Stimulated activated CD8-positive, alpha-beta memory T cell treated with anti-CD3 and anti-CD28 coated beads, Interleukin-15, amount 100 ng/mL, for 48 hours (primary cell): ENCODE measurements around the gene ONECUT3.

Experiments
- DNase-seq, 2 donors: peaks; one replicate each; pipeline ENCODE4 v3.0.0-alpha.2; 2020; ENCODE audit warnings: low read depth in 2 of 2

ONECUT3 gene

DNA sequence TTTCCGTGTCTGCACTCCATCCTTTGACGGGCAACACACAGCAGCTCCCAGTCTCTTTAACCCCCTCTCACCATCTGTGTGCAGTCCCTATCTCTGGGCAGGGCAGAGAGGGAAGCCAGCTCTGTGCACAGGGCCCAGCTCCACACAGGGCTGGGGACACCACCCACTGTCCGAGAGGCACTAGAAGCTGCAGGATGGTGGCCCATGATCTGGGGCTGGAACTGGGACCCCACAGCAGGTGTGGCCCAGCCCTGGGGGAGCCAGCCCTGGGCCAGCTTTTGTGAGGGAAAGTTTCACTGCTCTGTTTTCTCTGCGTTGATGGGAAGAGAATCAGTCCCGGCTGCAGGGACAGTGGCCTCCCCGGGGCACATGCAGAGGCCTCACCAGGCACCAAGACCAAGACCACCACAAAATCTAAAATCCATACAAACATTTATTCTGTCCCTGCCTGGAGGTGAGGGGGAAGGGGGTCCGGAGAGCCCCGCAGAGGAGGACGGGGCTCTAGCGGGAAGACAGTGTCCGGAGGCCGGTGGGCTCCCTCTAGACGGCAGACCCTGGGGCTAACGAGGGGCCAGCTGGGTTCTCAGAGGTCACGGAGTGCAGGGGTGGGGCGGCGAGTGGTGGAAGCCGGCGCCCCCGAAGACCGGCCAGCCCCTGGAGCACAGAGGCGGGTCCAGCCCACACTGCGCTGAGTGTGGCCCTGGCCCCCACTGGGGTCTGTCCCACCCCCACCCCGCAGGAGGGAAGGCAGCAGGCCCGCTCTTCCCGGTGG lies 61.7 kb downstream of the ONECUT3 start:
- DNase-seq: no peak

DNA sequence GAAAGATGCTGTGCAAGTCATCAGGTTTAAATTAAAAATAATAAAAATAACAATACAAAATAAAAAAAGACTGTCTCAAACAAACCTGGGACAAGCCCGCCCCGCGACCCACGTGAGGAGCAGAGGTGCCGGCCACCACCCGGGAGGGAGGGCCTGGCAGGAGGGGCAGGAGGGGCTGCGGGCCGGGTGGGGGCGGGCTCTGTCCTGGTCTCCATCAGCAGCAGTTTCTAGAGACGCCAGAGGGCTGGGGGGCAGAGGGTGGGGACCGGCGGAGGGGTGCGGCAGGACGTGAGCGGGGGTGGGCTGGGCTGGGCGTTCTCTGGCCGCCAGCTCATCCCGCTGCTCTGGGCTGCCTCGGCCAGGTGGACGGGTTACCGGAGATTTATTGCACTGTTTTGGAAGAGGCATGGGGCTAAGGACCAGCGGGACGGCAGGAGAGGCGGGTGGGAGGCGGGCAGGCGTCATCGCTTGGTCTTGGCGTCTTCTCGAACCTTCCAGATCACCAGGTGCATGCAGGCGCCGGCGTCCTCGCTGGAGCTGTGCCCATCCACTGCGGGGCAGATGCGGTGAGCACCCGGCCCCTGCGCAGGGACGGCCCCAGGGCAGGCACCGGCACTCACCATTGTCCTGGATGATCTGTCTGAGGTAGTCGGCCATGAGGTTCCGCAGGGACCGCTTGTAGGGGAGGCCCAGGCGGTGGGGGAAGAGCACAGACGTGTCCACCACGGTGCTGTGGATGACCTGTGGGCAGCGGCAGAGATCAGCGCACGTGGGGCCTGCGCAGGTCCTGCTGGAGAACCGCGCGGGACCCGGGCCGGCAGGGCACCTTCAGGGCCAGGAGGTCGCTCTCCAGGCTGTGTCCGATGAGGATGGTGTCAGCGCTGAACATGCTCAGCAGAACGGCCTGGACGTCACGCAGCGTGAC lies 62.6 kb downstream of the ONECUT3 start:
- DNase-seq: no peak

DNA sequence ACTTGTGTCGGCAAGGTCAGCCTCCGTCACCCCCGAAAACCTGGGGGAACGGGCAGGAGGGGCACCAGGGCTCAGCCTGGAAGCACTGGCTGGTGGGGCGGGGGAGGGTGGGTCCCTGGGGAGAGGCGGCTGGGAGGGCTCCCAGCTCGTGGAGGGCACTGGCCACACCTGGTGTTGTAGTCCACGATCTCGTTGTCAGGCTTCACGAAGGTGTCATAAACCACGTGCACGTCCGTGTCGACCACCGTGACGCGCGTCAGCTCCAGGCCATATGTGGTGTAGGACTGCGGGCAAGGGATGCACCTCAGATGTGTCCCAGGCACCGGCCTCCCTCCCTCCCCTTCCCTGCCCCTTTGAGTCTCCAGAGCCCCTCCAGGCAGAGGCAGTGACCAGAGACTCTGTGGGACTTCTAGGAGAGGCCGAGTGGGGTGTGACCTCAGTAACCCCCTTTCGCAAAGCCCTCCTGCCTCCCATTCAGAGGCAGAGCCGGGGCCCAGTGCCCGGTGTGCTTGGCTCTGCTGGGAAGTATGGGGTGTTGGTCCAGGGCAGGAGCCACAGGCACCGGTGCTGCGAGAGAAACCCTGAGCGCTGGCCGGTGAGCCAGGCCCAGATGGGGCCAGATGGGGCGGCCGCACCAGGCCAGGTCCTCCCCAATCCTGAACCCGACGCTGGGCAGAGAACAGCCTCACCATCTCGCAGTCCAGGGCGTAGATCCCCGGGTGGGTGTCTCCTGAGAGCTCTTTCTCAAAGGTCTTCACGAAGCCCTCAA lies 63.4 kb downstream of the ONECUT3 start:
- DNase-seq: no peak

- DNase-seq: no peak
These were observed 64.4 kb downstream of the ONECUT3 start for GRCh38 chr19:1817553-1818179.

DNA sequence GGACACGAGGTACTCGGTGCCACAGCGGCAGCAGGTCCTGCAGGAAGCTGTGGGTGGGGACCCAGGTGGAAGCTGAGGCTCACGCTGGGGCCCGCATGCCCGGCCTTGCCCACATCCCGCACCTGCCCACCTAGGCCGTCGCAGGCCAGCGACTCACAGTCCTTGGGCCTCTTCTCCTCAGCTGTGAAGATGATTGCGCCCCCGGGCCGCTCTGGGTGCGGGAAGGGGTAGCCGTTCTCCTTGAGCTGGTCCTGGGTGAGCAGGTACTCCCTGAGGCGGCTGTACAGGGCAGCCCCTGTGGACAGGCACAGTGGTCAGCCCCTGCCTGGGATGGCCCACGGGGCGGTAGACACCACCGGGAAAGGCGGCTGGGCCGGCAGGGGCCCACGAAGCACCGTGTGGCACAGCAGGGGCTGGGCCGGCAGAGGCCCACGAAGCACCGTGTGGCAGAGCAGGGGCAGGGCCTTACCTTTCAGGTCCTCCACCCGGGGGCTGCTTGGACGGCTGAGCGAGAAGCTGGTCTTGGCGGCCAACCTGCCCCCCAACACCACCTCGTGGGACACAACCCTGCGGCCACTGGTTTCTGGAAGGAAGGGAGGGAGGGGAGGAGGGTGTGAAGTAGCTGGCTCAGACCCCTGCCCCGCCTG lies 65.4 kb downstream of the ONECUT3 start:
- DNase-seq: no peak

GRCh38 chr19:1819341-1820255 lies 66.3 kb downstream of the ONECUT3 start:
- DNase-seq: no peak

GRCh38 chr19:1822210-1822609 lies 68.9 kb downstream of the ONECUT3 start:
- DNase-seq: no peak

GRCh38 chr19:1823020-1823419 lies 69.7 kb downstream of the ONECUT3 start:
- DNase-seq: no peak

GRCh38 chr19:1823539-1824251 lies 70.4 kb downstream of the ONECUT3 start:
- no peak for DNase-seq

GRCh38 chr19:1824252-1824622 lies 70.9 kb downstream of the ONECUT3 start:
- no peak for DNase-seq

GRCh38 chr19:1825909-1826556 lies 72.7 kb downstream of the ONECUT3 start:
- DNase-seq: peak; percentile 44 to 50

DNA sequence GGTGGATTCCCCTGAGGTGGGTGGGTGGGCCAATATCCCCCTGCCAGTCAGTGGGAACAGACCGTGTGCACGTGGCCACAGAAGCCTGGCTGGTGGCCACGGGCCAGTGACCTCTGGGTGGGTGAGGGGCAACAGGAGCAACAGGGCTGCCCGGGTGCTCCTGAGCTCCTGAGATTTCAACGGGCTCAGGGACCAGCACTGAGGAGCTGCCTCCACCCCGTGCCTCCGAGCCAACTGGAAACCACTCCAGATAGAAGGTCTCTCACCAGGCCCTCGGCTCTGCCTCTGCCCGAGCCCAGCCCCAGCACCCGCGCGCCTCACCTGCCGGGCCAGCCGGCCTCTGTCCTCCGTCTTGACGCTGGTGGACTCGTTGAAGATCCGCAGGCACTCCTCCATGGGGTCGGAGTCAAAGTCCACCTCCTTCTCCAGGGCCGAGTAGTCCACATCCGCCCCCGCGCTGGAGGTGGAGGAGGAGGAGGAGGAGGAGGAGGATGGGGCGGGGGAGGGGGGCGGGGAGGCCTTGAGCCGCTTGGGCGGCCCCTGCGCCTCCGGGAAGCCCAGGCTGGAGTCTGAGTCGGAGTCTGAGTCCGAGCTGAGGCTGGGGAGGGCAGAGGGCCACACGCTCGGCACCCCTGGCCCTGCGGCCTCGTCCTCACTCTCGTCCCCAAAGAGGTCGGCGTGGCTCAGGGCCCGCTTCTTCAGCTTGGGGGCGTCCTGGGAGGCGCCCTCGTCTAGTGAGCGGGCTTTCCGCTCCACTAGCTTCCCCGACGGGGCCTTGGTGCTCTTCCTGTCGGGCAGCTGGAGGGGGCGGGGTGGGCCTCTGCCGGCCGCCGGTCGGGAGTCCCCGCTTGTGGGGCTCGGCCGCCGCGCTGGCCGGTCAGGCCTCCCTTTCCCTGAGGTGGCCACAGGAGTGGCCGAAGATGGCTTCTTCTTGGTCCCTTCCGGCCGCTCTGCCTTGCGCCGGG lies 73.5 kb downstream of the ONECUT3 start:
- DNase-seq: no peak

GRCh38 chr19:1827566-1828278 lies 74.4 kb downstream of the ONECUT3 start:
- DNase-seq: no peak

GRCh38 chr19:1828279-1829238 lies 75.3 kb downstream of the ONECUT3 start:
- no peak for DNase-seq

DNA sequence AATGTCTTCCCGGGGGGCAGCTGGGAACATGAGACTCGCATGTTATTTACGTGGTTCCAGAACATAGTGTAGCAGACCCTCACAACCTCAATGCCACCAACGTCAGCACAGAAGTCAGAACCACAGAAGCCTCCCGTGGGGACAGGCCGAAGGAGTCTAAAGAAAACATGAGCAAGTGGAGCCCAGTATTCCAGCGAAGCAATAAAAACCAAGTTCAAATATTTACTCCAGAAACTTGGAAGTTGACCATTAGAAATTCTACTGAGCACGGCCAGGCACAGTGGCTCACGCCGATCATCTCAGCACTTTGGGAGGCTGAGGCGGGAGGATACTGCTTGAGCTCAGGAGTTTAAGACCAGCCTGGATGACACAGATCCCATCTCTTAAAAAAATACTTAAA lies 76.7 kb downstream of the ONECUT3 start:
- DNase-seq: no peak

- DNase-seq: no peak
These were observed 77.3 kb downstream of the ONECUT3 start for GRCh38 chr19:1830568-1830967.
